Kidney epithelial cell (primary cell): Measurements from ENCODE around the gene USP32. TPM values are rescaled to one million over a fixed set of nuclear protein-coding genes. Genes with fewer than 3 reads are reported as not detected.

Experiments
- DNase-seq: peaks from one replicate; pipeline ENCODE4 v3.0.0-alpha.2; 2010; ENCODE audit warnings: low read depth
- H3K27me3 ChIP-seq: 2 replicates; pipeline ENCODE4 v1.6.0; 2011; ENCODE audit warnings: low read length; ENCODE audit not compliant: control insufficient read depth, insufficient read depth
- H3K36me3 ChIP-seq: 2 replicates; pipeline ENCODE4 v1.5.1; 2011; ENCODE audit warnings: low read length; ENCODE audit not compliant: control insufficient read depth, insufficient read depth
- H3K4me3 ChIP-seq: 2 replicates; pipeline ENCODE4 v1.5.1; 2011; ENCODE audit warnings: low read depth, mild to moderate bottlenecking, control low read depth, low read length
- CTCF ChIP-seq: IDR thresholded peaks from 2 replicates; pipeline ENCODE4 v1.5.1; 2011; ENCODE audit warnings: mild to moderate bottlenecking, moderate library complexity, low read length, control low read depth, inconsistent platforms; ENCODE audit not compliant: insufficient read depth, poor library complexity, severe bottlenecking
- total RNA-seq: library from RNA; depleted of rRNA; stranded (reverse); fragments of >200 nt; gene quantifications from 2 replicates; pipeline ENCODE4 v1.2.3, GENCODE V29; 2015

USP32 gene
- total RNA-seq, 1 donor from 2014 or later: 37.2 TPM

- no peak overlapping the region for H3K4me3 ChIP-seq
- no peak for DNase-seq
- H3K36me3 ChIP-seq: no peaks in the 10 kb centered on the region
- no peak for TF ChIP-seq CTCF
- peaks cover 7% of the 10 kb centered on the region for H3K27me3 ChIP-seq
Observed at GRCh38 chr17:60163108-60163784, 228.7 kb downstream of the USP32 start.

- DNase-seq: no peak
- TF ChIP-seq CTCF: no peak
- no peaks in the 10 kb centered on the region for H3K36me3 ChIP-seq
- no peak overlapping the region for H3K4me3 ChIP-seq
- peaks cover 8% of the 10 kb centered on the region for H3K27me3 ChIP-seq
Observed at GRCh38 chr17:60161598-60162330, 230.2 kb downstream of the USP32 start.

GRCh38 chr17:60160829-60161501 is 231.0 kb downstream of the USP32 start:
- no peak for TF ChIP-seq CTCF
- Histone ChIP-seq H3K27me3 (peaks cover 10% of the 10 kb centered on the region), H3K4me3 (no peak overlapping the region), H3K36me3 (no peaks in the 10 kb centered on the region)
- DNase-seq: no peak

- no peaks in the 10 kb centered on the region for H3K36me3 ChIP-seq
- no peak for DNase-seq
- no peak overlapping the region for H3K4me3 ChIP-seq
- TF ChIP-seq CTCF: no peak
- H3K27me3 ChIP-seq: peaks cover 10% of the 10 kb centered on the region
Observed at GRCh38 chr17:60159479-60159866, 232.5 kb downstream of the USP32 start.

- H3K27me3 ChIP-seq: peaks cover 10% of the 10 kb centered on the region
- TF ChIP-seq CTCF: no peak
- no peak for DNase-seq
- no peaks in the 10 kb centered on the region for H3K36me3 ChIP-seq
- H3K4me3 ChIP-seq: no peak overlapping the region
Observed at GRCh38 chr17:60158751-60159478, 233.0 kb downstream of the USP32 start.
